ENCODE data around the gene PARL. TPM values are rescaled to one million over a fixed set of nuclear protein-coding genes. Genes with fewer than 3 reads are reported as not detected.

PARL gene
- total and polyA plus RNA-seq, 9 of the 15 experiments (the other 6 are each of a cell fraction or from before 2014, with no cell fraction given) = 39.5 to 82.4 (median 57.4) TPM

- TF ChIP-seq, protein P1, sequence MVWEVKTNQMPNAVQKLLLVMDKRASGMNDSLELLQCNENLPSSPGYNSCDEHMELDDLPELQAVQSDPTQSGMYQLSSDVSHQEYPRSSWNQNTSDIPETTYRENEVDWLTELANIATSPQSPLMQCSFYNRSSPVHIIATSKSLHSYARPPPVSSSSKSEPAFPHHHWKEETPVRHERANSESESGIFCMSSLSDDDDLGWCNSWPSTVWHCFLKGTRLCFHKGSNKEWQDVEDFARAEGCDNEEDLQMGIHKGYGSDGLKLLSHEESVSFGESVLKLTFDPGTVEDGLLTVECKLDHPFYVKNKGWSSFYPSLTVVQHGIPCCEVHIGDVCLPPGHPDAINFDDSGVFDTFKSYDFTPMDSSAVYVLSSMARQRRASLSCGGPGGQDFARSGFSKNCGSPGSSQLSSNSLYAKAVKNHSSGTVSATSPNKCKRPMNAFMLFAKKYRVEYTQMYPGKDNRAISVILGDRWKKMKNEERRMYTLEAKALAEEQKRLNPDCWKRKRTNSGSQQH (CRISPR knock-in tag; IDR thresholded peaks at IDR 0.05) = peak; percentile 51; the same call in 1 of the 2 replicates
- TF ChIP-seq ZNF830 (CRISPR knock-in tag; IDR thresholded peaks at IDR 0.05) (0 out of 2 replicates have a peak, but pooled peaks have one; percentile 78), TFAM (CRISPR knock-in tag; conservative IDR thresholded peaks at IDR 0.05) (no peak), ZNF561 (CRISPR knock-in tag; conservative IDR thresholded peaks at IDR 0.05) (no peak), HMGXB4 (CRISPR knock-in tag; IDR thresholded peaks at IDR 0.05) (peak; percentile 94; the same call in 1 of the 2 replicates), NCOA6 (IDR thresholded peaks at IDR 0.05) (no peak), TEAD4 (IDR thresholded peaks at IDR 0.05; ENCODE audit: low read length) (no peak), TEAD4 (CRISPR knock-in tag; IDR thresholded peaks at IDR 0.05; ENCODE audit: borderline replicate concordance) (no peak), CHD7 (IDR thresholded peaks at IDR 0.05; ENCODE audit: low read depth, low read length) (no peak), PHTF2 (CRISPR knock-in tag; IDR thresholded peaks at IDR 0.05) (no peak), BRD4 (IDR thresholded peaks at IDR 0.05) (peak; percentile 74; the same call in 1 of the 2 replicates), ZNF232 (CRISPR knock-in tag; IDR thresholded peaks at IDR 0.05) (0 out of 2 replicates have a peak, but pooled peaks have one; percentile 28), ARHGAP35 (IDR thresholded peaks at IDR 0.05; ENCODE audit: partially characterized antibody) (no peak)
These were observed at the start of gene PARL (continued) for GRCh38 chr3:183884427-183885296.
